Measurements from ENCODE around the gene EPHA7.

The EPHA7 gene

GRCh38 chr6:93392797-93393196, 26.6 kb downstream of the EPHA7 start:
- H3K36me3 ChIP-seq (ENCODE audit: control insufficient read depth in 1 of 2, insufficient read depth in 2 of 2, low read length in 2 of 2): no peaks in the 10 kb centered on the region

GRCh38 chr6:93391965-93392364, 27.4 kb downstream of the EPHA7 start:
- H3K27ac ChIP-seq (ENCODE audit: low read length): no peak overlapping the region
- peaks cover 0 to 4% of the 10 kb centered on the region in 2 donors for H3K36me3 ChIP-seq (ENCODE audit: control insufficient read depth in 1 of 2, insufficient read depth in 2 of 2, low read length in 2 of 2)
- H3K9me3 ChIP-seq (ENCODE audit: control insufficient read depth in 1 of 2, low read length in 2 of 2): no peaks in the 10 kb centered on the region
- H3K27me3 ChIP-seq (ENCODE audit: low read depth, low read length): no peaks in the 10 kb centered on the region
- peaks cover 0 to 23% of the 10 kb centered on the region in 2 donors for H3K4me1 ChIP-seq (ENCODE audit: control insufficient read depth in 1 of 2, insufficient read depth in 2 of 2, low read length in 2 of 2)
- H3K4me3 ChIP-seq (ENCODE audit: low read depth in 1 of 2, low read length in 2 of 2): no peak overlapping the region

More at GRCh38 chr6:93392797-93393196, 26.6 kb downstream of the EPHA7 start:
- no peak overlapping the region for H3K4me3 ChIP-seq (ENCODE audit: low read depth in 1 of 2, low read length in 2 of 2)
- no peaks in the 10 kb centered on the region for H3K9me3 ChIP-seq (ENCODE audit: control insufficient read depth in 1 of 2, low read length in 2 of 2)
- no peaks in the 10 kb centered on the region for H3K27me3 ChIP-seq (ENCODE audit: low read depth, low read length)
- H3K4me1 ChIP-seq (ENCODE audit: control insufficient read depth in 1 of 2, insufficient read depth in 2 of 2, low read length in 2 of 2): peaks cover 0 to 29% of the 10 kb centered on the region in 2 donors
- no peak overlapping the region for H3K27ac ChIP-seq (ENCODE audit: low read length)

- Histone ChIP-seq H3K4me3 (ENCODE audit: low read depth in 1 of 2, low read length in 2 of 2) (no peak overlapping the region), H3K27me3 (ENCODE audit: low read depth, low read length) (no peaks in the 10 kb centered on the region), H3K9me3 (ENCODE audit: control insufficient read depth in 1 of 2, low read length in 2 of 2) (no peaks in the 10 kb centered on the region), H3K4me1 (ENCODE audit: control insufficient read depth in 1 of 2, insufficient read depth in 2 of 2, low read length in 2 of 2) (peaks cover 0 to 15% of the 10 kb centered on the region in 2 donors), H3K36me3 (ENCODE audit: control insufficient read depth in 1 of 2, insufficient read depth in 2 of 2, low read length in 2 of 2) (peaks cover 0 to 10% of the 10 kb centered on the region in 2 donors), H3K27ac (ENCODE audit: low read length) (no peak overlapping the region)
Observed at GRCh38 chr6:93389192-93389591, 30.2 kb downstream of the EPHA7 start.

GRCh38 chr6:93388070-93388469, 31.3 kb downstream of the EPHA7 start:
- H3K27ac ChIP-seq (ENCODE audit: low read length): no peak overlapping the region
- H3K9me3 ChIP-seq (ENCODE audit: control insufficient read depth in 1 of 2, low read length in 2 of 2): no peaks in the 10 kb centered on the region
- no peak overlapping the region for H3K4me3 ChIP-seq (ENCODE audit: low read depth in 1 of 2, low read length in 2 of 2)
- no peaks in the 10 kb centered on the region for H3K27me3 ChIP-seq (ENCODE audit: low read depth, low read length)
- peaks cover 0 to 10% of the 10 kb centered on the region in 2 donors for H3K36me3 ChIP-seq (ENCODE audit: control insufficient read depth in 1 of 2, insufficient read depth in 2 of 2, low read length in 2 of 2)
- peaks cover 0 to 12% of the 10 kb centered on the region in 2 donors for H3K4me1 ChIP-seq (ENCODE audit: control insufficient read depth in 1 of 2, insufficient read depth in 2 of 2, low read length in 2 of 2)

GRCh38 chr6:93376026-93376540, 43.3 kb downstream of the EPHA7 start:
- H3K36me3 ChIP-seq (ENCODE audit: control insufficient read depth in 1 of 2, insufficient read depth in 2 of 2, low read length in 2 of 2): no peaks in the 10 kb centered on the region
- H3K27ac ChIP-seq (ENCODE audit: low read length): no peak overlapping the region
- H3K9me3 ChIP-seq (ENCODE audit: control insufficient read depth in 1 of 2, low read length in 2 of 2): no peaks in the 10 kb centered on the region
- H3K27me3 ChIP-seq (ENCODE audit: low read depth, low read length): no peaks in the 10 kb centered on the region
- H3K4me3 ChIP-seq (ENCODE audit: low read depth in 1 of 2, low read length in 2 of 2): no peak overlapping the region
- H3K4me1 ChIP-seq (ENCODE audit: control insufficient read depth in 1 of 2, insufficient read depth in 2 of 2, low read length in 2 of 2): no peaks in the 10 kb centered on the region

GRCh38 chr6:93373445-93373844, 45.9 kb downstream of the EPHA7 start:
- H3K4me1 ChIP-seq (ENCODE audit: control insufficient read depth in 1 of 2, insufficient read depth in 2 of 2, low read length in 2 of 2): no peaks in the 10 kb centered on the region
- H3K4me3 ChIP-seq (ENCODE audit: low read depth in 1 of 2, low read length in 2 of 2): no peak overlapping the region
- no peak overlapping the region for H3K27ac ChIP-seq (ENCODE audit: low read length)
- no peaks in the 10 kb centered on the region for H3K9me3 ChIP-seq (ENCODE audit: control insufficient read depth in 1 of 2, low read length in 2 of 2)
- no peaks in the 10 kb centered on the region for H3K27me3 ChIP-seq (ENCODE audit: low read depth, low read length)
- H3K36me3 ChIP-seq (ENCODE audit: control insufficient read depth in 1 of 2, insufficient read depth in 2 of 2, low read length in 2 of 2): no peaks in the 10 kb centered on the region

GRCh38 chr6:93371756-93372155, 47.6 kb downstream of the EPHA7 start:
- H3K4me1 ChIP-seq (ENCODE audit: control insufficient read depth in 1 of 2, insufficient read depth in 2 of 2, low read length in 2 of 2): no peaks in the 10 kb centered on the region
- no peak overlapping the region for H3K27ac ChIP-seq (ENCODE audit: low read length)
- H3K4me3 ChIP-seq (ENCODE audit: low read depth in 1 of 2, low read length in 2 of 2): no peak overlapping the region
- H3K36me3 ChIP-seq (ENCODE audit: control insufficient read depth in 1 of 2, insufficient read depth in 2 of 2, low read length in 2 of 2): no peaks in the 10 kb centered on the region
- no peaks in the 10 kb centered on the region for H3K27me3 ChIP-seq (ENCODE audit: low read depth, low read length)
- H3K9me3 ChIP-seq (ENCODE audit: control insufficient read depth in 1 of 2, low read length in 2 of 2): no peaks in the 10 kb centered on the region

- Histone ChIP-seq H3K4me3 (ENCODE audit: low read depth in 1 of 2, low read length in 2 of 2) (no peak overlapping the region), H3K4me1 (ENCODE audit: control insufficient read depth in 1 of 2, insufficient read depth in 2 of 2, low read length in 2 of 2) (no peaks in the 10 kb centered on the region), H3K9me3 (ENCODE audit: control insufficient read depth in 1 of 2, low read length in 2 of 2) (no peaks in the 10 kb centered on the region), H3K36me3 (ENCODE audit: control insufficient read depth in 1 of 2, insufficient read depth in 2 of 2, low read length in 2 of 2) (no peaks in the 10 kb centered on the region), H3K27ac (ENCODE audit: low read length) (no peak overlapping the region), H3K27me3 (ENCODE audit: low read depth, low read length) (no peaks in the 10 kb centered on the region)
Observed at GRCh38 chr6:93369586-93370134, 49.7 kb downstream of the EPHA7 start.

- no peaks in the 10 kb centered on the region for H3K27me3 ChIP-seq (ENCODE audit: low read depth, low read length)
- no peaks in the 10 kb centered on the region for H3K36me3 ChIP-seq (ENCODE audit: control insufficient read depth in 1 of 2, insufficient read depth in 2 of 2, low read length in 2 of 2)
- H3K4me3 ChIP-seq (ENCODE audit: low read depth in 1 of 2, low read length in 2 of 2): no peak overlapping the region
- no peaks in the 10 kb centered on the region for H3K4me1 ChIP-seq (ENCODE audit: control insufficient read depth in 1 of 2, insufficient read depth in 2 of 2, low read length in 2 of 2)
- H3K27ac ChIP-seq (ENCODE audit: low read length): no peak overlapping the region
- no peaks in the 10 kb centered on the region for H3K9me3 ChIP-seq (ENCODE audit: control insufficient read depth in 1 of 2, low read length in 2 of 2)
Observed at GRCh38 chr6:93366506-93366905, 52.9 kb downstream of the EPHA7 start.

GRCh38 chr6:93365445-93365844, 53.9 kb downstream of the EPHA7 start:
- Histone ChIP-seq H3K4me1 (ENCODE audit: control insufficient read depth in 1 of 2, insufficient read depth in 2 of 2, low read length in 2 of 2) (no peaks in the 10 kb centered on the region), H3K4me3 (ENCODE audit: low read depth in 1 of 2, low read length in 2 of 2) (no peak overlapping the region), H3K36me3 (ENCODE audit: control insufficient read depth in 1 of 2, insufficient read depth in 2 of 2, low read length in 2 of 2) (no peaks in the 10 kb centered on the region), H3K9me3 (ENCODE audit: control insufficient read depth in 1 of 2, low read length in 2 of 2) (no peaks in the 10 kb centered on the region), H3K27me3 (ENCODE audit: low read depth, low read length) (no peaks in the 10 kb centered on the region), H3K27ac (ENCODE audit: low read length) (no peak overlapping the region)

GRCh38 chr6:93358435-93358834, 60.9 kb downstream of the EPHA7 start:
- no peaks in the 10 kb centered on the region for H3K27me3 ChIP-seq (ENCODE audit: low read depth, low read length)

GRCh38 chr6:93352604-93353003, 66.8 kb downstream of the EPHA7 start:
- no peak overlapping the region for H3K27ac ChIP-seq (ENCODE audit: low read length)
- no peaks in the 10 kb centered on the region for H3K36me3 ChIP-seq (ENCODE audit: control insufficient read depth in 1 of 2, insufficient read depth in 2 of 2, low read length in 2 of 2)
- H3K9me3 ChIP-seq (ENCODE audit: control insufficient read depth in 1 of 2, low read length in 2 of 2): no peaks in the 10 kb centered on the region
- no peak overlapping the region for H3K4me3 ChIP-seq (ENCODE audit: low read depth in 1 of 2, low read length in 2 of 2)
- H3K27me3 ChIP-seq (ENCODE audit: low read depth, low read length): no peaks in the 10 kb centered on the region
- no peaks in the 10 kb centered on the region for H3K4me1 ChIP-seq (ENCODE audit: control insufficient read depth in 1 of 2, insufficient read depth in 2 of 2, low read length in 2 of 2)

More at GRCh38 chr6:93358435-93358834, 60.9 kb downstream of the EPHA7 start:
- no peak overlapping the region for H3K27ac ChIP-seq (ENCODE audit: low read length)
- H3K4me3 ChIP-seq (ENCODE audit: low read depth in 1 of 2, low read length in 2 of 2): no peak overlapping the region
- H3K4me1 ChIP-seq (ENCODE audit: control insufficient read depth in 1 of 2, insufficient read depth in 2 of 2, low read length in 2 of 2): peaks cover 0 to 3% of the 10 kb centered on the region in 2 donors
- H3K9me3 ChIP-seq (ENCODE audit: control insufficient read depth in 1 of 2, low read length in 2 of 2): no peaks in the 10 kb centered on the region
- H3K36me3 ChIP-seq (ENCODE audit: control insufficient read depth in 1 of 2, insufficient read depth in 2 of 2, low read length in 2 of 2): no peaks in the 10 kb centered on the region
